MCF 10A (cell line): Measurements from ENCODE around the gene DYNC1H1. TPM values are rescaled to one million over a fixed set of nuclear protein-coding genes. Genes with fewer than 3 reads are reported as not detected.

ENCODE experiments used
- BruUV-seq: library from RNA; stranded (reverse); fragments of 400-500 nt; replicated peaks from 2 replicates; lab custom pipeline; 2021; lab: Mats Ljungman, UMichigan
- CTCF ChIA-PET: fragments of 300-600 bp; sonication (Branson Sonifier 250); formaldehyde crosslinking; extraction: SDS; loops from one replicate; lab custom pipeline; 2021; ENCODE audit warnings: antibody characterized with exemption, inconsistent platforms; lab: Yijun Ruan, JAX
- POLR2A ChIA-PET: fragments of 300-600, 350-650 bp; sonication (Branson Sonifier 250); formaldehyde crosslinking; extraction: SDS; loops from one replicate; lab custom pipeline; 2020; ENCODE audit warnings: antibody characterized with exemption, inconsistent platforms; lab: Yijun Ruan, JAX
- DNase-seq: peaks from one replicate; pipeline ENCODE4 v3.0.0-alpha.2; 2018; ENCODE audit not compliant: unreplicated experiment
- H3K27ac Mint-ChIP-seq: one replicate; pipeline ENCODE4 v1.8.0; 2022; ENCODE audit warnings: mild to moderate bottlenecking, low read depth, mixed read lengths; ENCODE audit not compliant: unreplicated experiment
- H3K27me3 Mint-ChIP-seq: one replicate; pipeline ENCODE4 v1.8.0; 2022; ENCODE audit warnings: mixed read lengths; ENCODE audit not compliant: insufficient read depth, unreplicated experiment
- H3K36me3 Mint-ChIP-seq: one replicate; pipeline ENCODE4 v1.8.0; 2022; ENCODE audit warnings: mild to moderate bottlenecking, moderate library complexity, mixed read lengths; ENCODE audit not compliant: insufficient read depth, unreplicated experiment
- H3K4me1 Mint-ChIP-seq: one replicate; pipeline ENCODE4 v1.8.0; 2022; ENCODE audit warnings: mixed read lengths; ENCODE audit not compliant: insufficient read depth, unreplicated experiment
- H3K4me3 Mint-ChIP-seq: one replicate; pipeline ENCODE4 v1.8.0; 2022; ENCODE audit warnings: mild to moderate bottlenecking, moderate library complexity, mixed read lengths; ENCODE audit not compliant: unreplicated experiment
- H3K9me3 Mint-ChIP-seq: one replicate; pipeline ENCODE4 v1.8.0; 2022; ENCODE audit warnings: mixed read lengths; ENCODE audit not compliant: unreplicated experiment
- CTCF ChIP-seq: fragments of 200-600 bp; IDR thresholded peaks from one replicate; pipeline ENCODE4 v1.8.0; 2022; ENCODE audit warnings: antibody characterized with exemption, mild to moderate bottlenecking; ENCODE audit not compliant: unreplicated experiment
- intact Hi-C: fragments of 100-400 bp; cut with micrococcal nuclease; formaldehyde crosslinking; loops from 2 replicates; pipeline ENCODE4 v1.14.1; 2022
- total RNA-seq: library from RNA; stranded (reverse); gene quantifications from 2 replicates; pipeline ENCODE4 v1.2.3, GENCODE V29; 2022

The DYNC1H1 gene
- total RNA-seq, 1 experiment from 2014 or later, result 704 TPM

- H3K9me3 Mint-ChIP-seq, result no peaks in the 10 kb centered on the region
- intact Hi-C loops, result no loop called here
- no TSS peak for BruUV-seq
- H3K27me3 Mint-ChIP-seq, result no peaks in the 10 kb centered on the region
- ChIA-PET CTCF (no interaction called here), POLR2A (interaction anchor here (1.0 kb wide), 1 partner anchor 54 kb away, joined by 3 read pairs; no protein-coding TSS in a partner anchor)
- no peak for TF ChIP-seq CTCF
- peaks cover 95% of the 10 kb centered on the region for H3K36me3 Mint-ChIP-seq
- H3K4me1 Mint-ChIP-seq, result no peaks in the 10 kb centered on the region
- H3K27ac Mint-ChIP-seq, result no peak overlapping the region
- no peak overlapping the region for H3K4me3 Mint-ChIP-seq
- no peak for DNase-seq
Measured at GRCh38 chr14:102008891-102009290, 44.5 kb downstream of the DYNC1H1 start.

GRCh38 chr14:102011631-102012030 lies 47.3 kb downstream of the DYNC1H1 start:
- no peak for DNase-seq

GRCh38 chr14:102012336-102012735 lies 48.0 kb downstream of the DYNC1H1 start:
- Mint-ChIP-seq H3K27ac (no peak overlapping the region), H3K4me1 (no peaks in the 10 kb centered on the region), H3K27me3 (no peaks in the 10 kb centered on the region), H3K4me3 (no peak overlapping the region), H3K9me3 (no peaks in the 10 kb centered on the region), H3K36me3 (peaks cover 95% of the 10 kb centered on the region)
- BruUV-seq, result no TSS peak
- CTCF ChIA-PET, result interaction anchor here (0.7 kb wide), 1 partner anchor 17 kb away, joined by 3 read pairs; no protein-coding TSS in a partner anchor
- no peak for TF ChIP-seq CTCF
- POLR2A ChIA-PET, result interaction anchor here (1.0 kb wide), 1 partner anchor 17 kb away, joined by 3 read pairs; no protein-coding TSS in a partner anchor
- DNase-seq, result no peak
- intact Hi-C loops, result no loop called here

More at GRCh38 chr14:102011631-102012030, 47.3 kb downstream of the DYNC1H1 start:
- CTCF ChIA-PET, result interaction anchor here (0.6 to 0.7 kb wide), 2 partner anchors 17 to 114 kb away, joined by 3 to 4 read pairs; no protein-coding TSS in a partner anchor
- no peaks in the 10 kb centered on the region for H3K27me3 Mint-ChIP-seq
- no peak for TF ChIP-seq CTCF
- H3K36me3 Mint-ChIP-seq, result peaks cover 95% of the 10 kb centered on the region
- no peaks in the 10 kb centered on the region for H3K9me3 Mint-ChIP-seq
- no TSS peak for BruUV-seq
- POLR2A ChIA-PET, result interaction anchor here (0.7 kb wide), 1 partner anchor 139 kb away, joined by 3 read pairs; no protein-coding TSS in a partner anchor
- no peak overlapping the region for H3K27ac Mint-ChIP-seq
- H3K4me1 Mint-ChIP-seq, result no peaks in the 10 kb centered on the region
- intact Hi-C loops, result no loop called here
- H3K4me3 Mint-ChIP-seq, result no peak overlapping the region

DNA sequence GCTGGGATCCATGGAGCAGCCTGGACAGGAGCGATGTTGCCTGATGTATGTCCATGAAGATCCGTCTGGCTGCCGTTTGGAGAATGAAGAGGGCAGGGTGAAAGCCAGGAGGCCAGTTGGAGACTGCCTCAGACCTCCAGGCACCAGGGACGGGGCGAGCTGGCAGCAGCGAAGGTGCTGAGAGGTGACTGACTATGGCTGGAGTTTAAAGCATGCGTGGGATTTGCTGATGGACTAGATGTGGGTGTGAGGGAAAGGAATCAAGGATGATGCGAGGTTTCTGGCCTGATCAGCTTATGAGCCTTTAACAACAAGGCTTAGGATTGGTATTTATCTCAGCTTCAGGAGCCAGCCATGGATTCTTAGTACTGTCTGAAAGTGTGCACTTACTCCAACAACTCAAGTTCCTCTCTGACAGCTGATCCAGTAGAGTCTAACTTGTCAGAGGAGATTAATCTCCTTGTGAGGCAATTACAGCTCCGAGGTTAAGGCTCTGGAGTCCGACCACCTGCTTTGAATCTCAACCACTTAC lies 49.4 kb downstream of the DYNC1H1 start:
- Mint-ChIP-seq H3K27me3 (no peaks in the 10 kb centered on the region), H3K36me3 (peaks cover 99% of the 10 kb centered on the region)

More for the DNA sequence above, 49.4 kb downstream of the DYNC1H1 start:
- intact Hi-C loops, result no loop called here
- no peak for DNase-seq
- Mint-ChIP-seq H3K9me3 (no peaks in the 10 kb centered on the region), H3K27ac (no peak overlapping the region), H3K4me3 (no peak overlapping the region), H3K4me1 (no peaks in the 10 kb centered on the region)
- TF ChIP-seq CTCF, result no peak
- ChIA-PET CTCF (interaction anchor here (0.6 kb wide), 1 partner anchor 49 kb away, joined by 4 read pairs; no protein-coding TSS in a partner anchor), POLR2A (no interaction called here)
- BruUV-seq, result no TSS peak
